Omental fat pad (tissue), 4 donors: ENCODE data around the gene NAPA. TPM values are rescaled to one million over a fixed set of nuclear protein-coding genes. Genes with fewer than 3 reads are reported as not detected.

ENCODE experiments used
- ATAC-seq: fragments of 150-250 bp; one replicate; pipeline ENCODE4 v1.9.1; 2016; ENCODE audit warnings: mild to moderate bottlenecking, moderate library complexity; ENCODE audit not compliant: low FRiP score
- DNase-seq: peaks from one replicate; pipeline ENCODE4 v3.0.0-alpha.2; 2019; ENCODE audit warnings: low spot score
- total RNA-seq, 4 donors: library from RNA; depleted of rRNA; stranded (reverse); fragments of >200 nt; gene quantifications; one replicate each; pipeline ENCODE4 v1.1.0, GENCODE V29; 2016
- TF ChIP-seq, protein P1 (sequence below), 3 donors: fragments of 450-650 bp; IDR thresholded peaks; one replicate each; pipeline ENCODE4 v1.5.1; 2016 to 2017; ENCODE audit warnings: antibody characterized with exemption in 3 of 3, mild to moderate bottlenecking in 3 of 3, moderate library complexity in 2 of 3

Gene NAPA
- total RNA-seq, 4 donors from 2014 or later: 77.5 to 83.6 (median 81.0) TPM

GRCh38 chr19:47470447-47471195 lies 44.2 kb downstream of the NAPA start:
- TF ChIP-seq, protein P1, sequence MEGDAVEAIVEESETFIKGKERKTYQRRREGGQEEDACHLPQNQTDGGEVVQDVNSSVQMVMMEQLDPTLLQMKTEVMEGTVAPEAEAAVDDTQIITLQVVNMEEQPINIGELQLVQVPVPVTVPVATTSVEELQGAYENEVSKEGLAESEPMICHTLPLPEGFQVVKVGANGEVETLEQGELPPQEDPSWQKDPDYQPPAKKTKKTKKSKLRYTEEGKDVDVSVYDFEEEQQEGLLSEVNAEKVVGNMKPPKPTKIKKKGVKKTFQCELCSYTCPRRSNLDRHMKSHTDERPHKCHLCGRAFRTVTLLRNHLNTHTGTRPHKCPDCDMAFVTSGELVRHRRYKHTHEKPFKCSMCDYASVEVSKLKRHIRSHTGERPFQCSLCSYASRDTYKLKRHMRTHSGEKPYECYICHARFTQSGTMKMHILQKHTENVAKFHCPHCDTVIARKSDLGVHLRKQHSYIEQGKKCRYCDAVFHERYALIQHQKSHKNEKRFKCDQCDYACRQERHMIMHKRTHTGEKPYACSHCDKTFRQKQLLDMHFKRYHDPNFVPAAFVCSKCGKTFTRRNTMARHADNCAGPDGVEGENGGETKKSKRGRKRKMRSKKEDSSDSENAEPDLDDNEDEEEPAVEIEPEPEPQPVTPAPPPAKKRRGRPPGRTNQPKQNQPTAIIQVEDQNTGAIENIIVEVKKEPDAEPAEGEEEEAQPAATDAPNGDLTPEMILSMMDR (IDR thresholded peaks at IDR 0.05): no peak
- ATAC-seq (no peak), DNase-seq (no peak)

GRCh38 chr19:47469719-47470118 lies 45.1 kb downstream of the NAPA start:
- no peak for ATAC-seq
- no peak for DNase-seq
- TF ChIP-seq, protein P1 (IDR thresholded peaks at IDR 0.05): no peak

DNA sequence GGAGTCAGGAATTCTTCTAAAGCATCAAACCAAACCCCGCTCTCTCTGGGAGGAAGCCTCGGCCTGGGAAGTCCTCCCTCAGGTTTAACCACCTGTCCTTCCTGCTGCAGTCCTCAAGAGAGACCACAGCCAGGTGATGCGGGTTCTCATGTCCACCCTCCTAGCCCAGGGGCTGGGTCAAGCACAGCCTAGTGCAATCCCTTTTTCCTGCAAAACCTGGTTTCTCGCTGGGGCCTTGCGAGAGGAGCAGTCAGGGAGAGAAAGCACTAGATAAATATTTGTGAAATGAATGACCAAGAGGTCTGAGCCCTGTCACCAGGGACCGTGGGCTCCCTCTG lies 45.5 kb downstream of the NAPA start:
- ATAC-seq (no peak), DNase-seq (no peak)
- TF ChIP-seq, protein P1 (IDR thresholded peaks at IDR 0.05): no peak

- TF ChIP-seq, protein P1 (IDR thresholded peaks at IDR 0.05): no peak
- no peak for DNase-seq
- no peak for ATAC-seq
Observed at GRCh38 chr19:47467914-47468313, 46.9 kb downstream of the NAPA start.

GRCh38 chr19:47465957-47466356 lies 48.9 kb downstream of the NAPA start:
- DNase-seq (no peak), ATAC-seq (no peak)
- TF ChIP-seq, protein P1 (IDR thresholded peaks at IDR 0.05): no peak

DNA sequence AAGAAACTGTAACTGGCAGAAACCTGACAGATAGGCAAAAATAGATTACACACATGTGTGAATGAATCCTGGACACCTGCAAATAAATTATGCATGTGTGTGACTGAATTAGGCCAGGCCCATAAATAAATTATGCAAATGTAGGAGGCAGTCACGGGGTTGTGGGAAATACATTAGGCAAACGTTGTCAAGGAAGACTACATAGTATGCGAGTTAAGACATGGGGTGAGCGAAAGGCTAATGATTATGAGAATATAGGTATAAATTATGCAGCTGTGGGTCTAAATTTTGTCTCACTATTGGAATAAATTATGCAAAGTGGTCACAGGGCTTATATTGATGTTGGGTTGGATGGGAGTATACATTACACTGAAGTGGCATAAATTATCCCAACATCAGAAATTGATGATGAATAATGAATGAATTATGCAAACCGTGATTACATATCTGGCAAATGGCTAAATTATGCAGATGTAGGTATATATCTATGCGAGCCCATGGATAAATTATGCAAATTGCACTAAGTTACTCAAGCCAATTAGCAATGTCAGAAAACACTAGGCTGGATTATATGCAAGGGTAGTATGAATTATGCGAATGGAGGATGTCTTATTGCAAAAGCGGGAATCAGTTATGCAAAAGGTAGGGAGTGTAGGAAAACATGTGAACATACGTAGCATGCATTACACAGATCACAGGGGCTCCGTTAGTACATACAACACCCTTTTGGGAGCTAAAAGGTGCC lies 50.0 kb downstream of the NAPA start:
- ATAC-seq: no peak

More for the DNA sequence above, 50.0 kb downstream of the NAPA start:
- TF ChIP-seq, protein P1 (IDR thresholded peaks at IDR 0.05): no peak
- DNase-seq: no peak
